ENCODE measurements around the gene C1QTNF9.

The C1QTNF9 gene

DNA sequence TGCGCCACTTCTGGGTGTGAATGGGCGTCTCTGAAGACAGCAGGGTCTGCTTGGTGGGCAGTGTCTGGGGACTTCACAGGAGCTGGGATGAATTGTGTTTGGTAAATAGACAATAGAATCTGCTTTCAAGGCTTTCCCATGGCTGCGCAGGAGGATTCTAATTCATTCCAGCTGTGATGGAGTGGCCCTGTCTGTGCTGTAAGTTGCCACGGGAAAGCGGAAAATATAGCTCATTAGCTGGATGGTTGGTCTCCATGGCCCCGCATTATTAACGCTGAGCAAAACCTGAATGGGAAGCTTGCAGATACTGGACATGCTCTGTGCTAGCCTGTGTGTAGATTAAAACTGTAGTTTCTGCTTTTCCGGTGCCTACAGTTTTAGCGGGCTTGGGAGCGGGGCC lies 15.6 kb upstream of the C1QTNF9 start:
- Histone ChIP-seq H3K4ac (ENCODE audit: low read depth, low read length) (no peak overlapping the region), H3K79me1 (ENCODE audit: low read length) (no peaks in the 10 kb centered on the region), H3K14ac (ENCODE audit: low read length) (no peak overlapping the region), H3K36me3 (ENCODE audit: control insufficient read depth in 1 of 2, insufficient read depth in 2 of 2, low read length in 2 of 2) (peaks cover 0 to 3% of the 10 kb centered on the region in 2 experiments), H4K8ac (ENCODE audit: low read depth, low read length) (no peak overlapping the region), H2AK5ac (ENCODE audit: low read length) (no peak overlapping the region), H3K18ac (ENCODE audit: low read length) (no peak overlapping the region), H3K79me2 (ENCODE audit: control insufficient read depth, insufficient read depth, low read length, poor library complexity) (no peaks in the 10 kb centered on the region), H3K23ac (ENCODE audit: low read length) (no peak overlapping the region), H2BK120ac (ENCODE audit: insufficient read depth, low read length, poor library complexity) (no peak overlapping the region), H3K4me2 (ENCODE audit: low read length) (no peak overlapping the region), H2AFZ (ENCODE audit: insufficient read depth, low read length, poor library complexity) (no peak overlapping the region), H4K91ac (ENCODE audit: low read depth, low read length) (no peak overlapping the region), H3K4me1 (ENCODE audit: control insufficient read depth in 1 of 2, insufficient read depth in 2 of 2, low read length in 2 of 2) (no peaks in the 10 kb centered on the region), H2BK12ac (ENCODE audit: low read length) (no peak overlapping the region), H3K4me3 (ENCODE audit: low read depth, low read length) (no peak overlapping the region), H3K27me3 (ENCODE audit: insufficient read depth, low read length) (no peaks in the 10 kb centered on the region), H3K27ac (ENCODE audit: low read depth, low read length) (no peak overlapping the region), H3K9ac (ENCODE audit: low read length) (no peak overlapping the region), H2BK5ac (ENCODE audit: low read depth, low read length, poor library complexity) (no peak overlapping the region), H4K12ac (ENCODE audit: low read depth, low read length) (no peak overlapping the region), H3K9me3 (ENCODE audit: insufficient read depth, low read depth, low read length) (no peaks in the 10 kb centered on the region)
- WGBS (ENCODE audit: extremely low coverage, insufficient coverage, insufficient read length): no CpG with 5 or more reads among the region's 10 CpGs
- DNase-seq: no peak

DNA sequence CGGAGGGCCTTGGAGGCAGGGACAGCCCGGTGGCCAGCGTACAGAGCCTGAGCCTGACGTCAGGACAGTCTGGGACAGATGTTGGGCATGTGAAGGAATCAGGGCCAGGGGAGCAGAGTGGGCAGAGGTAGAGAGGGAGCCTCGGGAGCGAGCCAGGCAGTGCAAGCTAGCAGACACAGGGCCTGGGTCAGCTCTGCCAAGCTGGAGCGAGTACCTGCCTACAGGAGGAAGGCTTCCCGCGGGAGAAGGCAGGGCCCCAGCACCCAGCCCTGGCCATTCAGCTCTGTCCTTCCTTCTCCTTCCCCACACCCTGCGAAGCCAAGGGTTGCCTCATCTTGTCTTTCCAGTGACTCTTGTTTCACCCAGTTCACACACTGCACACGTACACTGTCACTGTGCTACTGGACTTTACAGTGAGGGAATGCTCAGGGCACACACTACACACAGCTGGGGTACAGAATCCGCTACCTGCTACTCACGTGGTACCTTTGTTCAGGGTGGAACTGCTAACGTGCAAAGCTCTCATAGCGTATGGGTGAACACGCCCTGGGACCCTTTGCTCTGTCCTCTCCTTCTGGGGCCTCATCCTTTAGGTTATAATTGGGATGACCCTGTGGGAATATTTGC lies 9.8 kb upstream of the C1QTNF9 start:
- Histone ChIP-seq H3K79me1 (ENCODE audit: low read length) (no peaks in the 10 kb centered on the region), H2BK5ac (ENCODE audit: low read depth, low read length, poor library complexity) (no peak overlapping the region), H3K4me3 (ENCODE audit: low read depth, low read length) (no peak overlapping the region), H2AFZ (ENCODE audit: insufficient read depth, low read length, poor library complexity) (no peak overlapping the region), H3K27me3 (ENCODE audit: insufficient read depth, low read length) (no peaks in the 10 kb centered on the region), H3K9ac (ENCODE audit: low read length) (no peak overlapping the region), H2BK12ac (ENCODE audit: low read length) (no peak overlapping the region), H3K36me3 (ENCODE audit: control insufficient read depth in 1 of 2, insufficient read depth in 2 of 2, low read length in 2 of 2) (peaks cover 2 to 7% of the 10 kb centered on the region in 2 experiments), H3K4me1 (ENCODE audit: control insufficient read depth in 1 of 2, insufficient read depth in 2 of 2, low read length in 2 of 2) (no peaks in the 10 kb centered on the region), H3K14ac (ENCODE audit: low read length) (no peak overlapping the region), H3K18ac (ENCODE audit: low read length) (no peak overlapping the region), H3K9me3 (ENCODE audit: insufficient read depth, low read depth, low read length) (no peaks in the 10 kb centered on the region), H4K12ac (ENCODE audit: low read depth, low read length) (no peak overlapping the region), H4K8ac (ENCODE audit: low read depth, low read length) (no peak overlapping the region), H3K4ac (ENCODE audit: low read depth, low read length) (no peak overlapping the region), H3K27ac (ENCODE audit: low read depth, low read length) (no peak overlapping the region), H3K23ac (ENCODE audit: low read length) (no peak overlapping the region), H4K91ac (ENCODE audit: low read depth, low read length) (no peak overlapping the region), H2BK120ac (ENCODE audit: insufficient read depth, low read length, poor library complexity) (no peak overlapping the region), H3K4me2 (ENCODE audit: low read length) (no peak overlapping the region), H3K79me2 (ENCODE audit: control insufficient read depth, insufficient read depth, low read length, poor library complexity) (no peaks in the 10 kb centered on the region), H2AK5ac (ENCODE audit: low read length) (no peak overlapping the region)
- WGBS (ENCODE audit: extremely low coverage, insufficient coverage, insufficient read length): no CpG with 5 or more reads among the region's 16 CpGs
- no peak for DNase-seq

DNA sequence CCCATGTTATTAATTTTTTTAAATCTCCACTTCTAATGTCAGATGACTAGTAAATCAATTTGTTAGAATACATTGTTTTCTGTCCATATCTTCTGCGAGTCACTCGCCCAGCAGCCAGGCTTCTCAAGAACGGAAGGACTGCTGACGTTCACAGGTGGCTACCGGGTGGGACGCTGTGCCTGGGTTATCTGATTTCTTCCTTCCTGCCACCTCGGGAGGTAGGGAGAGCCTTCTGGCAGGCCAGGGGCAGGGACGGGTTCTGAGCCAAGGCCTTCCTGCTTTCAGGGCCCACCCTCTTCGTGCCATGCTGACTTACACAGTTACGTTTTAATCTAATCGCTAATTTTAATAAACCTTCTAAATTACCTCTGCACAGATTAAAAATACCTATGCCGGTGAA lies 7.9 kb upstream of the C1QTNF9 start:
- Histone ChIP-seq H3K4me1 (ENCODE audit: control insufficient read depth in 1 of 2, insufficient read depth in 2 of 2, low read length in 2 of 2) (no peaks in the 10 kb centered on the region), H3K23ac (ENCODE audit: low read length) (no peak overlapping the region), H3K18ac (ENCODE audit: low read length) (no peak overlapping the region), H3K79me1 (ENCODE audit: low read length) (no peaks in the 10 kb centered on the region), H4K91ac (ENCODE audit: low read depth, low read length) (no peak overlapping the region), H2BK12ac (ENCODE audit: low read length) (no peak overlapping the region), H3K36me3 (ENCODE audit: control insufficient read depth in 1 of 2, insufficient read depth in 2 of 2, low read length in 2 of 2) (peaks cover 2 to 7% of the 10 kb centered on the region in 2 experiments), H2BK120ac (ENCODE audit: insufficient read depth, low read length, poor library complexity) (no peak overlapping the region), H4K8ac (ENCODE audit: low read depth, low read length) (no peak overlapping the region), H3K4me3 (ENCODE audit: low read depth, low read length) (no peak overlapping the region), H3K4ac (ENCODE audit: low read depth, low read length) (no peak overlapping the region), H3K27me3 (ENCODE audit: insufficient read depth, low read length) (no peaks in the 10 kb centered on the region), H4K12ac (ENCODE audit: low read depth, low read length) (no peak overlapping the region), H3K79me2 (ENCODE audit: control insufficient read depth, insufficient read depth, low read length, poor library complexity) (no peaks in the 10 kb centered on the region), H3K27ac (ENCODE audit: low read depth, low read length) (no peak overlapping the region), H3K9me3 (ENCODE audit: insufficient read depth, low read depth, low read length) (no peaks in the 10 kb centered on the region), H3K9ac (ENCODE audit: low read length) (no peak overlapping the region), H2BK5ac (ENCODE audit: low read depth, low read length, poor library complexity) (no peak overlapping the region), H3K14ac (ENCODE audit: low read length) (no peak overlapping the region), H3K4me2 (ENCODE audit: low read length) (no peak overlapping the region), H2AFZ (ENCODE audit: insufficient read depth, low read length, poor library complexity) (no peak overlapping the region), H2AK5ac (ENCODE audit: low read length) (no peak overlapping the region)
- 100% methylated on average over 2 of the region's 12 CpGs for whole genome bisulfite sequencing (ENCODE audit: extremely low coverage, insufficient coverage, insufficient read length)
- no peak for DNase-seq

GRCh38 chr13:24301911-24302310 lies 7.5 kb upstream of the C1QTNF9 start:
- H3K79me2 ChIP-seq (ENCODE audit: control insufficient read depth, insufficient read depth, low read length, poor library complexity): no peaks in the 10 kb centered on the region
- no peak overlapping the region for H3K4me2 ChIP-seq (ENCODE audit: low read length)
- no peak overlapping the region for H2AFZ ChIP-seq (ENCODE audit: insufficient read depth, low read length, poor library complexity)
- H3K4me3 ChIP-seq (ENCODE audit: low read depth, low read length): no peak overlapping the region
- H3K4me1 ChIP-seq (ENCODE audit: control insufficient read depth in 1 of 2, insufficient read depth in 2 of 2, low read length in 2 of 2): no peaks in the 10 kb centered on the region
- no peak overlapping the region for H2BK12ac ChIP-seq (ENCODE audit: low read length)
- H3K23ac ChIP-seq (ENCODE audit: low read length): no peak overlapping the region
- H4K8ac ChIP-seq (ENCODE audit: low read depth, low read length): no peak overlapping the region
- no peak overlapping the region for H3K27ac ChIP-seq (ENCODE audit: low read depth, low read length)
- no peak overlapping the region for H4K12ac ChIP-seq (ENCODE audit: low read depth, low read length)
- no peak overlapping the region for H2BK5ac ChIP-seq (ENCODE audit: low read depth, low read length, poor library complexity)
- WGBS (ENCODE audit: extremely low coverage, insufficient coverage, insufficient read length): no CpG with 5 or more reads among the region's 7 CpGs
- no peaks in the 10 kb centered on the region for H3K79me1 ChIP-seq (ENCODE audit: low read length)
- H3K14ac ChIP-seq (ENCODE audit: low read length): no peak overlapping the region
- no peak overlapping the region for H3K9ac ChIP-seq (ENCODE audit: low read length)
- H3K36me3 ChIP-seq (ENCODE audit: control insufficient read depth in 1 of 2, insufficient read depth in 2 of 2, low read length in 2 of 2): peaks cover 2 to 7% of the 10 kb centered on the region in 2 experiments
- H3K27me3 ChIP-seq (ENCODE audit: insufficient read depth, low read length): no peaks in the 10 kb centered on the region
- no peak overlapping the region for H3K4ac ChIP-seq (ENCODE audit: low read depth, low read length)
- no peak for DNase-seq
- no peak overlapping the region for H2BK120ac ChIP-seq (ENCODE audit: insufficient read depth, low read length, poor library complexity)
- no peaks in the 10 kb centered on the region for H3K9me3 ChIP-seq (ENCODE audit: insufficient read depth, low read depth, low read length)
- no peak overlapping the region for H3K18ac ChIP-seq (ENCODE audit: low read length)
- H2AK5ac ChIP-seq (ENCODE audit: low read length): no peak overlapping the region
- no peak overlapping the region for H4K91ac ChIP-seq (ENCODE audit: low read depth, low read length)
